ENCODE results near the gene SLC25A19.

DNA sequence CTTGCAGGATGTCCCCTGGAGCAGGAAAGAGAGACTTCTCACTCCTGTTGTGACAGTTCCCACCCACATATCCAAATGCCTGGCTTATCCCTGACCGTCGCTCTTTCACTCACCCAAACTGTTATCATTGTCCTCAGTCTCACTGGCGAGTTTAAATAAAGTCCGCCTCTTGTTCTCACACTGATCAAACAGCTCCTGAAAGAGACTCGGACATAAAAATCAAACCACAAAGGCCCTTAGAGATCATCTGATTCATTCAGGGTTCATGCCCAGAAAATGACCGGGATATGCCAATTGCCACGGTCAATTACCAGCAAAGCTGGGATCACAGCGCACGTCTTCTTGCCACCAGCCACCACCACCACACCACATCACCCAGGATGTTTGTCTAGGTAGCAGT lies 47.7 kb downstream of the SLC25A19 start:
- no peak for TF ChIP-seq CTCF (conservative IDR thresholded peaks at IDR 0.05; ENCODE audit: low read length)
- no peak for TF ChIP-seq EZH2phosphoT487 (IDR thresholded peaks at IDR 0.05; ENCODE audit: borderline replicate concordance)

Measured in Loucy (cell line).